ENCODE results near the gene GPR107.

Gene GPR107

DNA sequence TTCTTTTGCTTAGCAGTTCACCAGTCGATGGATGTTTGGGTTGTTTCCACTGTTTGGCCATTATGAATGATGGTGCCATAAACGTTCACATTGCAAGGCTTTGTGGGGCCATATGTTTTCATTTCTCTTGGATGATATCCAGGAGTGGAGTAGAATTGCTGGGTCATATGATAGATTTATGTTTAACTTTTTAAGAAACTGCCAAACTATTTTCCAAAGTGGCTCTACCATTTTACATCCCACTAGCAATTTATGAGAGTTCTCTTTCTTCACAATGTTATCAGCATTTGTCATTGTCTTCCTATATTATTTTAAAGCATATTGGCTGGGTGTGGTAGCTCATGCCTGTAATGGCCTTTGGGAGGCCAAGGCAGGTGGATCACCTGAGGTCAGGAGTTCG, 5.2 kb downstream of the GPR107 start:
- no peak for DNase-seq

GRCh38 chr9:130060296-130060695, 6.6 kb downstream of the GPR107 start:
- no peak for DNase-seq

GRCh38 chr9:130062750-130063149, 9.0 kb downstream of the GPR107 start:
- DNase-seq, result no peak

GRCh38 chr9:130064621-130065020, 10.9 kb downstream of the GPR107 start:
- DNase-seq, result no peak

- DNase-seq, result no peak
These were observed 15.3 kb downstream of the GPR107 start for GRCh38 chr9:130069048-130069447.

DNA sequence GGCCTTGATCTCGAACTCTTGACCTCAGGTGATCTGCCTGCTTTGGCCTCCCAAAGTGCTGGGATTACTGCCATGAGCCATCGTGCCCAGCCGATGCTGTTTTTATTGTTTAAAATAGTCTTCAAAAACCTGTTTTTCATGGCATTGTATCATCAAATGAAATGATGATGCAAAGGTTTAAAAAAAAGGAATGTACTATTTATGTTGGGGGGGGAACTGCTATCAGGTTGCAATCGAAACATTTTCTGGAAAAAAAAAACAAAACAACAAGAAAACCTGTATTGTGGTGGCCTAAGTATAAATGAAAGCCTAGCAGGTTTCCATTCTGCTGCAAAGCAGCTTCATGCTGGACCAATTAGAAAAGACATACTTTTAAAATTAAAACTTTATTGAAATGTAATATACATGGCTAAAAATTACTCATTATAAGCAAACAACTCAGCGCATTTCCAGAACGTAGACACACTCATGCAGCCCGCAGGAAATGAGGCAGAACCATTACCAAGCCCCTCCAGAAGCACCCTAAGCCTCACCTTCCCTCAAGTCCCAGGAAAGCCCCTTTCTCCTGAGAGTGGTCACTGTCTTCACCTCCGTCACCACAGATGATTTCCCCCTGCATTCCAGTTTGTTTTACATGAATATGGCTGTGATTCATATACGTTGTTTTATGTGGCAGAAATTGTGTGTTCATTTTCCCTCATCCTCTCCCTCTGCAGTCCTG, 19.0 kb downstream of the GPR107 start:
- peak; percentile 53 for DNase-seq

- DNase-seq, result peak; percentile 53
These were observed 19.7 kb downstream of the GPR107 start for GRCh38 chr9:130073373-130073772.

GRCh38 chr9:130078547-130078946, 24.8 kb downstream of the GPR107 start:
- no peak for DNase-seq

- no peak for DNase-seq
These were observed 30.6 kb downstream of the GPR107 start for GRCh38 chr9:130084337-130084736.

- DNase-seq, result no peak
These were observed 34.3 kb downstream of the GPR107 start for GRCh38 chr9:130088051-130088450.

- DNase-seq, result no peak
These were observed 35.4 kb downstream of the GPR107 start for GRCh38 chr9:130089141-130089540.

- DNase-seq, result no peak
These were observed 37.2 kb downstream of the GPR107 start for GRCh38 chr9:130090915-130091314.

DNA sequence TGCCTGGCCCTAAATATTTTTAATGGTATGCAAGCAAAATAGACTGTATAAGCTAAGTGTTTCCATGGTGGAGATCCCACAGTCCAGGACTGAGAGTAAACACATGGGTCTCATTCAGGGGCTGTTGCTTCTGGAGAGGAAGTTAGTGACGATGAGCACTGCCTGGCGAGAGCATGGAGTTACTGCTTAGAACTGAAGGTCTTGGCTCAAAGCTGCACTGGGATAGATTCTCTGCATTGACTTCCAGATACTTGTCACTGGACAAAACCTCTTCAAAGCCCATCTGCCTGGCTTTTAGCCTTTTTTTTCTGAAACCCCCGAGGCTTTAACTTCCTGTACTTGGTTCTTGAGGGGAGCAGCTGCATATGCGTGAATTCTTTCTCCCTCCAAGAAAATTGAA, 39.2 kb downstream of the GPR107 start:
- no peak for DNase-seq

- DNase-seq, result no peak
These were observed 42.2 kb downstream of the GPR107 start for GRCh38 chr9:130095872-130096271.

- no peak for DNase-seq
These were observed 47.0 kb downstream of the GPR107 start for GRCh38 chr9:130100681-130101080.

- no peak for DNase-seq
These were observed 48.2 kb downstream of the GPR107 start for GRCh38 chr9:130101915-130102314.

GRCh38 chr9:130104491-130105193, 50.9 kb downstream of the GPR107 start:
- DNase-seq, result no peak

- no peak for DNase-seq
These were observed 53.1 kb downstream of the GPR107 start for GRCh38 chr9:130106860-130107233.

GRCh38 chr9:130107234-130107861, 53.6 kb downstream of the GPR107 start:
- DNase-seq, result peak; percentile 70

DNA sequence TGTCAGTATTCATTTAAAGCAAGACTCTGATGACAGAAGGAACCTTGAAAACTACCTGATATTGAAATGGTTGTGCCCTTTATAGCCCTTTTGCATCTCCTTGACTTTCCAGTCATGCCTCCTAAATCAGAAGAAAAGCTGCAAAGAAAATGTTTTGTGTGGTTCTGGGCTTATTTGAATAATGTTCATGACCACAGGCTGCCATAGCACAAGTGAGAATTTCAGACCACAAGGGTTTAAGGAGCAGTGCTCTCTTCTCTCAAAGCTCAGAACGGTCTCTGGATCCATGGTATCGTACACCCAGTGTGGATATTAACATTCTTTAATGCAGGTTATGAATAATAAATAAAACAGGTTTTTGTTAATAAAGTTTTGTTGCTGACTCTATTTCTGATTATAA, 54.2 kb downstream of the GPR107 start:
- DNase-seq, result no peak

DNA sequence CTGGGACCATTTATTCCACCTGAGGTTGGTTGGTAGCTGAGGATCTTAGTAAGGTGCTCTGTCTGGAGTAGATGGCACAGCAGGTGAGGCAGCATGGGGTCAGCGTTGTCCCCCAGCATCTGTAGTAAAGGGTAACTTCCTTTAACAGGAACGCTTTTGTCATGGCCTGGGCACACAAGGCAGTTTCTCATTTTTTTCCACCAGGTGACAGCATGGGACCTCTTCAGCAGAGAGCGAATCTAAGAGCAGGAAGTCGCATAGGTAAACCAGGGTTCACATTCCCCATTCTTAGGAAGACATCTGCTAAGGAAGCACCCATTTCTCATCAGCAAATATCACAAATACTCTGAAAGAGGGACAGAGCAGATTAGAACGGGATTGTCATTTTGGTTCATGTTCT, 56.5 kb downstream of the GPR107 start:
- DNase-seq, result no peak

DNA sequence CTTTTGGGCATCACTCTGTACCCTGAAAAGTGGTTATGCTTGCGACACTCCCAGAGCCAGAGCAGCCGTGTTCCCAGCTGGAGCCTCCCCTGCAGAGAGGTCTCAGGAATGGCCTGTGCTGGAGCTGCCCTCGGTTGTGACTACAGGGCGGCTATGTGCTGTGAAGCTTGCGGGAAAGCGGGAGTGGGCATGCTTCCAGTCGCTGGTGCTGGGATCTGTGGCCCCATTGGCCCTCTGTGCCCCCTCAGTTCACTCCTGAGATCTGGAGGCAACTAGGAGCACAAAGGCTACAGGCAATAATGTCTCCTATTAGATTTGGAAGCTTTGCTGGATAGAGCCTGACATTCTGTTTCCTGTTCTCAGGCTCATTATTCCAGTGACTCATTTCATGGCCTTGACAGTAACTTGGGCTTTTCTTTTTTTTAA, 56.9 kb downstream of the GPR107 start:
- DNase-seq, result no peak

- DNase-seq, result no peak
These were observed 58.3 kb downstream of the GPR107 start for GRCh38 chr9:130111786-130112537.
